IPS-18c (cell line): Measurements from ENCODE around the gene KATNB1.

Source experiments
- H3K4me3 ChIP-seq: 2 replicates; pipeline ENCODE4 v1.7.0; 2013; ENCODE audit warnings: low read depth, mild to moderate bottlenecking, low read length, moderate library complexity; ENCODE audit not compliant: insufficient read depth
- H3K9me3 ChIP-seq: one replicate; pipeline ENCODE4 v1.6.1; 2013; ENCODE audit warnings: mild to moderate bottlenecking, low read length, moderate library complexity; ENCODE audit not compliant: control insufficient read depth, insufficient read depth

Gene KATNB1

GRCh38 chr16:57758331-57759117 is 23.0 kb downstream of the KATNB1 start:
- Histone ChIP-seq H3K9me3 (no peaks in the 10 kb centered on the region), H3K4me3 (no peak overlapping the region)

DNA sequence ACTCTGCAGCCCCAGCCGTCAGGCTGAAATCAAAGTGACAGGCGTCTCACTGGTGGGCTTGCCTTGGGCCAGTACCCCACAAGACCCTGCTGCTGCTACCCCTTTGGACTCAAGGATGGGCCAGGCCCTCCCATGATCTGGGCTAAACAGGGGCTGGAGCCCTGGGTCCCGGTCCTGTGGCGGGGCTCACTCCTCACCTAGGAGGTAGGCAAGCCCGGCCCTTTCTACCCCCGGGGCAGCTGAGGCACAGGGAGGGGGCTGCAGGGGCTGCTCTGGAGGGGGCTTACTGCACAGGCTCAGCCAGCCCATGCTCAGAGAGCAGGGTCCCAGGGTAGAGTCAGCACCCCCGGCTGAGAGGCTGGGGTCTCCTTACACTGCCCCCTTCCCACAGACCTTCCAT is 23.6 kb downstream of the KATNB1 start:
- no peaks in the 10 kb centered on the region for H3K9me3 ChIP-seq
- H3K4me3 ChIP-seq: no peak overlapping the region

GRCh38 chr16:57759541-57760356 is 24.2 kb downstream of the KATNB1 start:
- H3K9me3 ChIP-seq: no peaks in the 10 kb centered on the region
- H3K4me3 ChIP-seq: no peak overlapping the region

DNA sequence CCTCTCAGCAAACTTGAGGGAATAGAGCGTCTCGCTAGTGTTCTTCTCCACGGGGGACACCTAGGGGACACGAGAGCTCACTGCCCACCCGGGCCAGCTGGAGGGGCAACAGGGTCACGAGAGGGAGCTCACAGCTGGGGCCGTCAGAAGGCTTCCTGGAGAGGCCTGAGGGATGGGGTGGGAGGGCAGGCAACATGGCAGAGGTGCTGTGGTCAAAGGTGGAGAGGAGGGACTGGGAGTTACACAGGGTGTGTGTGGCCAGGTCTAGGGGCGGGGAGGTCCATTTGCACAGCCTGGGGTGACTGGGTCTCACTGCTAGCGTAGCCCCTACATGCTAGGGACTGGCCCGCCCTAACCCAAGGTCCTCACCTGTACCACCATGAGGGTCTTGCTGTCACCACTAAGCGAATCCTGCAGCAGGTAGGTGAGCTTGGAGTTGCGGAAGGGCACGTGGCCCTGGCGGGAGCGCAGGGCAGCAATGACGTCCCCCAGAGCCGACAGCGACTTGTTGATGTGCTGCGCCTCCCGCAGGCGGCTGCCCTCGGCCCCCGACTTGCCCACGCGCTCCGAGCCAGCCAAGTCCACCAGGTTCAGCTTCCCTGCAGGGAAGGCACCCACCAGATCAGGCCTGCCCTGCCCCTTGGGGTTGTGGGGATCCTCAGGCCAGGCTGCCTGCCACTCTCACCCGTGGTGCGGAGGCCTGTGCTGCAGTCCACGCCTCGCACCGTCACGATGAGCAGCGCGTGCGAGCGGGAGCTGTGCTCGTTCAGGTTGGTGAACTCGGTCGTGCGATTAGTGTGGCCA is 25.0 kb downstream of the KATNB1 start:
- Histone ChIP-seq H3K9me3 (no peaks in the 10 kb centered on the region), H3K4me3 (no peak overlapping the region)

- H3K4me3 ChIP-seq: no peak overlapping the region
- H3K9me3 ChIP-seq: no peaks in the 10 kb centered on the region
Observed at GRCh38 chr16:57761301-57761700, 25.7 kb downstream of the KATNB1 start.

DNA sequence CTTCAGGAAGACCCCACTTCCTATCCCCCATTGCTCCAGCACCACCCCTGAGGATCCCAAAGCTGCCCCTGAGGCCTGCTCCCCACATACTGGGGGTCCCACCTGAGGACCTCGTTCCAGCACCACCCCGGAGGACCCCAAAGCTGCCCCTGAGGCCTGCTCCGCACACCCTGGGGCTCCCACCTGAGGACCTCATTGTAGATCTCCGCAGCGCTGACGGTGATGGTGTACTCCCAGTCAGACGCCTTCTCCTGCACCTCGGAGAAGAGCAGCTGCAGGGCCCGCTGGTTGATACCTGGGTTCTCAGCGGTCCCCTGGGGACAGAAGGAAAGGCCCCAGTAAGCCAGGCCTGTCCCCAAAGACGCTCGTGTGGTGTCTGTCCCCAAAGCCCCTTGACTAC is 26.4 kb downstream of the KATNB1 start:
- no peaks in the 10 kb centered on the region for H3K9me3 ChIP-seq
- H3K4me3 ChIP-seq: no peak overlapping the region

- no peaks in the 10 kb centered on the region for H3K9me3 ChIP-seq
Observed at GRCh38 chr16:57762365-57763040, 26.9 kb downstream of the KATNB1 start.

DNA sequence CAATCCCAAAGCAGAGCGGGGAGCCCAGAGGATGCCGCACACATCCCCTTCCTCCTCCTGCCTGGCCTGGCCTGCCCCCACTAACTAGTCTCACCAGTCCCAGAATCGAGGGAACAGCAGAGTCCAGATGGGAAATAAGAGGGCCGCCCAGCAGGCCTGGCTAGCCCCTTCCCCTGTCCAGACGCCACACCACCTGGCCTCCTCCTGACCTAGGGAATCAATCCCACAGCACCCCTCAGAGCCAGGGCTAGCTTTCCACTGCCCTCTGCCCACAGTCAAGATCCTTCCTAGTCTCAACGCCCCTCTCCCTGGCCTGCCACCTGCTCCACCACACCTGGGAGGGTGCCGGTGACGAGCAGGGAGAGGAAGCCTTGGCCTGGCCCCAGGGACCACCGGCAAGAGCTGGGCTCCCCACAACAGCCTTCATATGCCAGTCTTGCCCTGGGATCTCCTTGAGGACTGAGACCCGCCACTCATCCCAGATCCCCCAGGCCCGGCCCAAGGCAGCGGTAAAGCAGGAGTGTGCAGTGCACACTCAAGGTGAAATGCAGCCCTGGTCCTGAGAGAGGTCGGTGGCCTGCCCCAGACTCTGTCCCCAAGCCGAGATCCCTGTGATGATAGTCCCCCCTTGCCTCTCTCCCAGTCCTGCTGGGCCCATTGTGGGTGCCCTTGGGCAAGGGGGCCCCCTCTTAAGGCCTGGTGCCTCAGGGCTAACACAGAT is 27.9 kb downstream of the KATNB1 start:
- no peaks in the 10 kb centered on the region for H3K9me3 ChIP-seq
- no peak overlapping the region for H3K4me3 ChIP-seq

More at GRCh38 chr16:57762365-57763040, 26.9 kb downstream of the KATNB1 start:
- H3K4me3 ChIP-seq: no peak overlapping the region

DNA sequence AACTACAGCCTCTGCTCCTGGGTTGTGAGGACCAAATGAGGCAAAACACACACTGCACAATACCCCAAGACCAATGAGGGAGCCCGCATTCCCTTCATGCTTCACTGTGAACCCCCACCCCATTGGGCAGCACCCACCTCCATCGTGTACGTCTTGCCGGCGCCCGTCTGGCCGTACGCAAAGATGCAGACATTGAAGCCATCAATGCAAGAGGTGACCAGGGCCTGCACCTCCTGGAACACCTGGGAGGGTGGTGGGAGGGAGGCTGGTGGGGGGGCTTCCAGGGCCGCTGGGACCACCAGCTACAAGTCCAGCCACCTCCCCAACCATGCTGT is 28.4 kb downstream of the KATNB1 start:
- Histone ChIP-seq H3K4me3 (no peak overlapping the region), H3K9me3 (no peaks in the 10 kb centered on the region)

DNA sequence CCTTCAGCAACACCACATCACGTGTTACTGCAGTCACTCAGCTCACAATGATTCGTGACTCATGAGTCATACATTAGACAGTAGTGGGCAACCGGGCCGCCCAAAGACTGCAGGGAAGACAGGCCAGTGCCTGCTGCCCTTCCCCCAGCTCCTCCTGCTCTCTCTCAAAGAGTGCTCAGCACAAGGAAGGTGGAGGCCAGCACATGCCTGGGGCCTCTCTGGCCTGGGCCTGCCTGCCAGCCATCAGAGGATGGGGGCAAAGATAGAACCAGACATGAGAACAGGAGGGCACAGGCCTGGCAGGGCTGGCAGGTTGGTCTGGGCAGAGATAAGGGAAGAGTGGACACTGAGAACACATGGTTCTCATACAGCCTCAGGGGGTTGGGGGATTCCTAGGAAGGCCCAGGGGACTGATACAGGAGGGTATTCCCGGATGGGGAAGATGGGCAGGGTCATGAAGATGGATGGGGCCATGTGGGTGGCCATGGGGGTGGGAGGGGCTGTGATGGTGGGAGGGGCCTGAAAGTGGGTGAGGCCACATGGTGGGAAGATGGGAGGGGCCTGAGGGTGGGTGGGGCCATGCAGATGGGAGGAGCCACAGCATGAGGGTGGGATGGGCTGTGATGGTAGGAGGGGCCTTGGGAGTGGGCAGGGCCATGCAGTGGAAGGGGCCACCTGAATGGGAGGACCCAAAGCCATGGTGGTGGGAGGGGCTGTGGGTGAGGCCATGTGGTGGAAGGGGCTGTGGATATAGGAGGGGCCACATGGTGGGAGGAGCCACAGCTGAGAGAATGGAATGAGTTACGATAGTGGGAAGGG is 29.0 kb downstream of the KATNB1 start:
- Histone ChIP-seq H3K9me3 (no peaks in the 10 kb centered on the region), H3K4me3 (no peak overlapping the region)

DNA sequence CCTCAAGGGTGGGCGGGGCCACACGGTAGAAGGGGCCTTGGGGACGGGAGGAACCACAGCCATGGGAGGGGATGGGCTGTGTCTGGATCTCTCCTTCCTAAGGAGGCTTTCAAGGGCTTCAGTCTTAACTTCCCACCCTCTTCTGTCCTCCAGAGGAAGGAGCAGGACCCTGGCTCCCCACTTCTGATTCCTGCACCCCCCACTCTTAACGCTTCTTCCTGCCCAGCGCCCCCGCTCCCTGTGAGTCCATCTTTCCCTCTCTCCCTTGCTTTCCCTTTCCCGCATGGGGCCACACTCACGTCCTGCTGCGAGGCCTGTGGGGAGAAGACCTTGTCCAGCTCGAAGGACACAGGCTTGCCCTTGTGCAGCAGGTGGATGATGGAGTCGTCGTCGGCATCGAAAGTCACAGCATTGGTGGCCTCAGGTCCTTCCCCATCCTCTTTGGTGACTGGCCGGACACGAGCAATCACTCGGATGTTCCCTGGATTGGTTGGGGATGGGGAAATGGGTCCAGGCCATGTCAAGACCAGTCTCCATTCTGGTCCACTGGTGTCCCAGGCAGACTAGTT is 29.7 kb downstream of the KATNB1 start:
- Histone ChIP-seq H3K4me3 (no peak overlapping the region), H3K9me3 (no peaks in the 10 kb centered on the region)

DNA sequence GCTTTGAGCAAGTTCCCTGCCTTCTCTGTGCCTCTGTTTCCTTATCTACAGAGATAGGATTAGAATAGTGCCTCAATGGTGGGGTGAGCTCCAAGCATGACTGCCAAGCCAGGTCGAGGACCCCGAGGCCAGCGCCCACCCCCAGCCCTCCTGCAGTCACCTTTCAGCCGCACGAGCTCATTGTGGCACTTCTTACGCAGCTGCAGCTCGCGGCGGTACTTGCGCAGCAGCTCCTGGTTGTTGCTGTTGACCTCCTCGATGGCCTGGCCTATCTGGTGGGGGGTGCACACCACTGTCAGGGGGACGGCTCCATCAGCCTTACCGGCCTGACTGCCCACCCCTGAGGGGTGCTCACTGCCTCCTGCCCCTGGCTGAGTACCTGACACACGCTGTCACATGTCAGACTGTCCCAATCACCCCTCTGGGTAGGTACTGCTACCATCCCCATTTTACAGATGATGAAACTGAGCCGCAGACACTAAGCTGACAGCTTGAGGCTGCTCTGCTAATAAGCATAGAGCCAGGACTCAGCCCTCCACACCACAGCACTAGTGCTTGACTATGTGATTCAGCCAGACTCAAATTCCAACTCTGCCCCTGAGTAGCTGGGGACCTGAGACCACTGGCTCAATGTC is 31.3 kb downstream of the KATNB1 start:
- no peaks in the 10 kb centered on the region for H3K9me3 ChIP-seq

GRCh38 chr16:57769541-57770145 is 34.1 kb downstream of the KATNB1 start:
- Histone ChIP-seq H3K9me3 (no peaks in the 10 kb centered on the region), H3K4me3 (no peak overlapping the region)

More for the DNA sequence above, 31.3 kb downstream of the KATNB1 start:
- H3K4me3 ChIP-seq: no peak overlapping the region

- no peaks in the 10 kb centered on the region for H3K9me3 ChIP-seq
- no peak overlapping the region for H3K4me3 ChIP-seq
Observed at GRCh38 chr16:57770361-57770760, 34.8 kb downstream of the KATNB1 start.
